H1 (cell line): ENCODE measurements around the gene USP30. TPM values are rescaled to one million over a fixed set of nuclear protein-coding genes. Genes with fewer than 3 reads are reported as not detected.

Experiments
- ASH2L ChIP-seq: fragments of 200-600, 300-600 bp; sonication (generic); IDR thresholded peaks from one replicate; pipeline ENCODE4 v1.7.1; 2017; ENCODE audit warnings: low read length
- CEBPB ChIP-seq: IDR thresholded peaks from 2 replicates; pipeline ENCODE4 v1.6.1; 2012; ENCODE audit warnings: low read depth, low read length
- CREB1 ChIP-seq: IDR thresholded peaks from 2 replicates; pipeline ENCODE4 v1.6.1; 2012; ENCODE audit warnings: inconsistent platforms
- CTBP2 ChIP-seq: IDR thresholded peaks from 2 replicates; pipeline ENCODE4 v1.7.0; 2011; ENCODE audit warnings: borderline replicate concordance, mild to moderate bottlenecking, moderate library complexity, mixed read lengths, low read length; ENCODE audit not compliant: insufficient read depth, insufficient read length
- EGR1 ChIP-seq: IDR thresholded peaks from 2 replicates; pipeline ENCODE4 v1.6.1; 2011; ENCODE audit warnings: low read depth, low read length, borderline replicate concordance
- EP300 ChIP-seq, 2 experiments: IDR thresholded peaks; 1 replicate in 1 of 2; 2 replicates in 1 of 2; pipeline ENCODE4 v1.6.1; 2011 to 2012; ENCODE audit warnings: low read depth in 2 of 2, low read length in 2 of 2, mild to moderate bottlenecking in 2 of 2, borderline replicate concordance in 1 of 2, inconsistent platforms in 1 of 2, moderate library complexity in 1 of 2
- EZH2 ChIP-seq: fragments of 200-600 bp; sonication (generic); IDR thresholded peaks from 2 replicates; pipeline ENCODE4 v1.7.1; 2012; ENCODE audit warnings: low read depth, mild to moderate bottlenecking, moderate library complexity, low read length, inconsistent platforms; ENCODE audit not compliant: severe bottlenecking
- JUND ChIP-seq: IDR thresholded peaks from 2 replicates; pipeline ENCODE4 v1.6.1; 2011; ENCODE audit warnings: mild to moderate bottlenecking, improper control_type of control experiment, low read length
- KDM4A ChIP-seq: IDR thresholded peaks from one replicate; pipeline ENCODE4 v1.7.1; 2012; ENCODE audit warnings: low read depth, mild to moderate bottlenecking, moderate library complexity, low read length, inconsistent platforms; ENCODE audit not compliant: severe bottlenecking
- KDM5A ChIP-seq: fragments of 200-600 bp; IDR thresholded peaks from 2 replicates; pipeline ENCODE4 v1.7.1; 2012; ENCODE audit warnings: mild to moderate bottlenecking, low read length, inconsistent platforms, mixed read lengths
- MAFK ChIP-seq: IDR thresholded peaks from 2 replicates; pipeline ENCODE4 v1.6.1; 2012; ENCODE audit warnings: low read depth, mild to moderate bottlenecking, improper control_type of control experiment, low read length
- POLR2A ChIP-seq, 2 experiments: IDR thresholded peaks; 1 replicate in 1 of 2; 2 replicates in 1 of 2; pipeline ENCODE4 v1.6.1; 2011; ENCODE audit warnings: low read depth in 2 of 2, low read length in 2 of 2, mild to moderate bottlenecking in 2 of 2; ENCODE audit errors: control extremely low read depth in 1 of 2
- POLR2AphosphoS5 ChIP-seq: IDR thresholded peaks from 2 replicates; pipeline ENCODE4 v1.6.1; 2011; ENCODE audit warnings: low read depth, low read length
- TAF1 ChIP-seq: IDR thresholded peaks from 2 replicates; pipeline ENCODE4 v1.6.1; 2011; ENCODE audit warnings: mild to moderate bottlenecking, low read depth, low read length
- YY1 ChIP-seq: IDR thresholded peaks from 2 replicates; pipeline ENCODE4 v1.6.1; 2011; ENCODE audit warnings: low read depth, mild to moderate bottlenecking, low read length
- polyA plus RNA-seq, 7 experiments: library from polyadenylated mRNA; depleted of rRNA in 3 of 7; stranded (reverse) in 5 of 7; unstranded in 2 of 7; fragments of >200 nt in 5 of 7; fragments of 200-250 nt in 2 of 7; gene quantifications; 1 replicate in 5 of 7; 2 replicates in 1 of 7; 4 replicates in 1 of 7; pipeline versions ENCODE4 v1.2.1 to v1.2.3, GENCODE V29; 2011 to 2013; ENCODE audit warnings: missing spikeins in 2 of 7, mixed read lengths in 2 of 7
- total RNA-seq: library from RNA; stranded (reverse); fragmentation: NEBNext Ultra II Directional; extraction: Animal tissue kit (Norgen Biotek cat#: 25700); gene quantifications from 2 replicates; pipeline ENCODE4 v1.2.1, GENCODE V29; 2021

USP30 gene
- total and polyA plus RNA-seq, 2 of the 8 experiments (the other 6 are each of a cell fraction or from before 2014, with no cell fraction given), result 7.0 to 12.2 TPM

DNA sequence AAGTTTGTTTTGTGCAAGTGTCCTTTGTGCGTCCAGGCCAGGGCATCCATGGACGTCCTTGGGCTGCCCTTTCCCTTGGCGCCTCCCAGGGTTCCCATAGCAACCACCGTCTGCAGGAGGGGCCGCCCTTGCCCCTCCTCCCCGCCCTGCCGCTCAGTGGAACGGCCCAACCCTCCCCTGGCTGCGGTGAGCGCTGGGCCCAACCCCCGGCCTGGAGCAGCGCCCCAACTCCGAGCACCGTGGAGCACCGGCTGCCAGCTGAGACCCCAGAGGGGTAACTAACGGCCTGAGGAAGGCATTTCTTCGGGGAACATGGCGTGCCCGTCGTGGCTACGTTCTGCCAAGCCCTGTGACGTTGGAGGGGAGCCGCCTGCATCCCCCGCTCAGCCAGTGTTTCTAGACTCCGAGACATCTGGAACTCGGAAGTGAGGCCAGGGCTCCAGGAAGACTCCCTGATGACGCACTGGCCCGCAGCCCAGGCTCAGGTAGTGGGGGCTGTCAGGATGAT lies 58.7 kb downstream of the USP30 start (continued):
- TF ChIP-seq EZH2, result no peak
- 0 out of 2 replicates have a peak, but pooled peaks have one; percentile 15 for TF ChIP-seq YY1
- peak; percentile 71 for TF ChIP-seq CREB1
- no peak for TF ChIP-seq CEBPB
- TF ChIP-seq EP300 (IDR thresholded peaks at IDR 0.05; ENCODE audit: borderline replicate concordance in 1 of 2, low read depth in 2 of 2, low read length in 2 of 2), result 0 out of 3 replicates have a peak, but pooled peaks of 1 of the 2 experiments have one; percentile 18
- TF ChIP-seq KDM4A, result peak; percentile 28
- no peak for TF ChIP-seq KDM5A
- no peak for TF ChIP-seq ASH2L
- TF ChIP-seq CTBP2, result no peak
- peak; percentile 79 for TF ChIP-seq POLR2AphosphoS5
- no peak for TF ChIP-seq JUND
- TF ChIP-seq EGR1, result no peak
- peak in 1 of 2 experiments; percentile 73; a peak in 2 of 3 replicates for TF ChIP-seq POLR2A (IDR thresholded peaks at IDR 0.05; ENCODE audit: control extremely low read depth in 1 of 2, low read depth in 2 of 2, low read length in 2 of 2)
- TF ChIP-seq MAFK, result no peak
- 0 out of 2 replicates have a peak, but pooled peaks have one; percentile 30 for TF ChIP-seq TAF1
- TF ChIP-seq, all 59 proteins: peak for 10
